Loucy (cell line): ENCODE measurements around the gene HEG1.

Experiments
- EZH2phosphoT487 ChIP-seq: fragments of 200-600 bp; IDR thresholded peaks from 2 replicates; pipeline ENCODE4 v1.6.1; 2018; ENCODE audit warnings: antibody characterized with exemption, mild to moderate bottlenecking, moderate library complexity, borderline replicate concordance
- TF ChIP-seq, protein P1 (sequence below): fragments of 200-600 bp; sonication (generic); conservative IDR thresholded peaks from 2 replicates; pipeline ENCODE4 v1.5.1; 2014; ENCODE audit warnings: mild to moderate bottlenecking, antibody characterized with exemption, low read length

DNA sequence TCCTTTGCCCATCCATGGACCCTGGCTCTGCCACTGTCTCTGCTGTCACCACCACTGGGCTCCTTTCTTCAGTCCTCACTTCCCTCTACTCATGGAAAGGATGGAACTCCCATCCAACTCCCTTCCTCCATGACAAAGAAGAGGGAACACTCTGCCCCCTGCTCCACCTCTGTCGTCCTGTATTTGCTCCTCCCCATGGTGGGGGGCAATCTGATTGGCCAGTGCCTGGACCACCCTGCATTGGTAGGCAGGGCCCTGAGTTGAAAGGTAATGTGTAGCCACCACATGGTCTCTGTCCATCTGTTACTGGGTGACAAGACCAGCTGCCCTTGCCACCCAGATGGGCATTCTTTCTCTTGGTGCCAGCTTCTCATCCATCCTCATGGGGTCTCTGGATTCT lies 20.7 kb upstream of the HEG1 start:
- no peak for TF ChIP-seq EZH2phosphoT487
- TF ChIP-seq, protein P1, sequence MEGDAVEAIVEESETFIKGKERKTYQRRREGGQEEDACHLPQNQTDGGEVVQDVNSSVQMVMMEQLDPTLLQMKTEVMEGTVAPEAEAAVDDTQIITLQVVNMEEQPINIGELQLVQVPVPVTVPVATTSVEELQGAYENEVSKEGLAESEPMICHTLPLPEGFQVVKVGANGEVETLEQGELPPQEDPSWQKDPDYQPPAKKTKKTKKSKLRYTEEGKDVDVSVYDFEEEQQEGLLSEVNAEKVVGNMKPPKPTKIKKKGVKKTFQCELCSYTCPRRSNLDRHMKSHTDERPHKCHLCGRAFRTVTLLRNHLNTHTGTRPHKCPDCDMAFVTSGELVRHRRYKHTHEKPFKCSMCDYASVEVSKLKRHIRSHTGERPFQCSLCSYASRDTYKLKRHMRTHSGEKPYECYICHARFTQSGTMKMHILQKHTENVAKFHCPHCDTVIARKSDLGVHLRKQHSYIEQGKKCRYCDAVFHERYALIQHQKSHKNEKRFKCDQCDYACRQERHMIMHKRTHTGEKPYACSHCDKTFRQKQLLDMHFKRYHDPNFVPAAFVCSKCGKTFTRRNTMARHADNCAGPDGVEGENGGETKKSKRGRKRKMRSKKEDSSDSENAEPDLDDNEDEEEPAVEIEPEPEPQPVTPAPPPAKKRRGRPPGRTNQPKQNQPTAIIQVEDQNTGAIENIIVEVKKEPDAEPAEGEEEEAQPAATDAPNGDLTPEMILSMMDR, result no peak
